Measurements from ENCODE around the gene IQGAP1.

DNA sequence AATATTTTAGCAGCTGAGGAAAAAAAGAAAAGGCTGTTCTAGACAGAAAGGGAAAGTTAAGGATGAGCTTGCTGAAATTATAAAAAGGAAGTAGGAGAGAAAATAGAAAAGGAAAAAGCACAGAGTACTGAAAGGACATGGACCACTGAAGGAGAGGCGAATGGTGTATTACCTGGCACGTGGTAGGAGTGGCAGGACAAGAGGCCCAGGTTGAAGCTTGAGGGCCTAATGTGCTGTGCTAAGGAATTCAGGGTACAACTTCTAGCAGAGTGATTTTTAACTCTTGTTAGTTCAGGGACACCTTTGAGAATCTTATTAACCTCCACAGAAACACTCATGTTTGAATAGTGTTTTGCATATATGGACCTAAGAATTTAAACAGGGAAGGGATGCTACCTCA, 81.7 kb downstream of the IQGAP1 start:
- TF ChIP-seq, protein P1, sequence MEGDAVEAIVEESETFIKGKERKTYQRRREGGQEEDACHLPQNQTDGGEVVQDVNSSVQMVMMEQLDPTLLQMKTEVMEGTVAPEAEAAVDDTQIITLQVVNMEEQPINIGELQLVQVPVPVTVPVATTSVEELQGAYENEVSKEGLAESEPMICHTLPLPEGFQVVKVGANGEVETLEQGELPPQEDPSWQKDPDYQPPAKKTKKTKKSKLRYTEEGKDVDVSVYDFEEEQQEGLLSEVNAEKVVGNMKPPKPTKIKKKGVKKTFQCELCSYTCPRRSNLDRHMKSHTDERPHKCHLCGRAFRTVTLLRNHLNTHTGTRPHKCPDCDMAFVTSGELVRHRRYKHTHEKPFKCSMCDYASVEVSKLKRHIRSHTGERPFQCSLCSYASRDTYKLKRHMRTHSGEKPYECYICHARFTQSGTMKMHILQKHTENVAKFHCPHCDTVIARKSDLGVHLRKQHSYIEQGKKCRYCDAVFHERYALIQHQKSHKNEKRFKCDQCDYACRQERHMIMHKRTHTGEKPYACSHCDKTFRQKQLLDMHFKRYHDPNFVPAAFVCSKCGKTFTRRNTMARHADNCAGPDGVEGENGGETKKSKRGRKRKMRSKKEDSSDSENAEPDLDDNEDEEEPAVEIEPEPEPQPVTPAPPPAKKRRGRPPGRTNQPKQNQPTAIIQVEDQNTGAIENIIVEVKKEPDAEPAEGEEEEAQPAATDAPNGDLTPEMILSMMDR (conservative IDR thresholded peaks at IDR 0.05) = no peak
- no peak for TF ChIP-seq ZFX (IDR thresholded peaks at IDR 0.05)

Measured in C4-2B (cell line).